PFSK-1 (cell line): ENCODE results near the gene LPAR1.

ENCODE experiments used
- FOXP2 ChIP-seq: optimal IDR thresholded peaks from 2 replicates; pipeline ENCODE3; 2011; ENCODE audit warnings: borderline replicate concordance, control low read depth, inconsistent platforms; ENCODE audit not compliant: insufficient read depth; ENCODE audit errors: extremely low read length, extremely low read depth
- POLR2AphosphoS5 ChIP-seq: IDR thresholded peaks from 2 replicates; pipeline ENCODE4 v1.6.1; 2012; ENCODE audit warnings: low read depth, mild to moderate bottlenecking, control low read depth, low read length, moderate library complexity
- SIN3A ChIP-seq: IDR thresholded peaks from 2 replicates; pipeline ENCODE4 v1.6.1; 2012; ENCODE audit warnings: mild to moderate bottlenecking, low read length, moderate library complexity, borderline replicate concordance; ENCODE audit not compliant: insufficient read depth
- TAF1 ChIP-seq: IDR thresholded peaks from 2 replicates; pipeline ENCODE4 v1.6.1; 2012; ENCODE audit warnings: low read length, control low read depth, borderline replicate concordance; ENCODE audit not compliant: insufficient read depth
- TF ChIP-seq, protein P1 (sequence below), 2 experiments: IDR thresholded peaks; 2 replicates each; pipeline versions ENCODE4 v1.6.1 to v1.8.0; 2011 to 2012; ENCODE audit warnings: low read depth in 2 of 2, low read length in 2 of 2, control low read depth in 1 of 2, inconsistent platforms in 1 of 2, mild to moderate bottlenecking in 1 of 2, moderate library complexity in 1 of 2; ENCODE audit not compliant: insufficient read depth in 1 of 2

The LPAR1 gene

GRCh38 chr9:110951805-110952539, 86.3 kb downstream of the LPAR1 start:
- no peak for TF ChIP-seq SIN3A
- TF ChIP-seq FOXP2, result no peak
- no peak for TF ChIP-seq POLR2AphosphoS5
- TF ChIP-seq TAF1, result no peak
- TF ChIP-seq, protein P1, sequence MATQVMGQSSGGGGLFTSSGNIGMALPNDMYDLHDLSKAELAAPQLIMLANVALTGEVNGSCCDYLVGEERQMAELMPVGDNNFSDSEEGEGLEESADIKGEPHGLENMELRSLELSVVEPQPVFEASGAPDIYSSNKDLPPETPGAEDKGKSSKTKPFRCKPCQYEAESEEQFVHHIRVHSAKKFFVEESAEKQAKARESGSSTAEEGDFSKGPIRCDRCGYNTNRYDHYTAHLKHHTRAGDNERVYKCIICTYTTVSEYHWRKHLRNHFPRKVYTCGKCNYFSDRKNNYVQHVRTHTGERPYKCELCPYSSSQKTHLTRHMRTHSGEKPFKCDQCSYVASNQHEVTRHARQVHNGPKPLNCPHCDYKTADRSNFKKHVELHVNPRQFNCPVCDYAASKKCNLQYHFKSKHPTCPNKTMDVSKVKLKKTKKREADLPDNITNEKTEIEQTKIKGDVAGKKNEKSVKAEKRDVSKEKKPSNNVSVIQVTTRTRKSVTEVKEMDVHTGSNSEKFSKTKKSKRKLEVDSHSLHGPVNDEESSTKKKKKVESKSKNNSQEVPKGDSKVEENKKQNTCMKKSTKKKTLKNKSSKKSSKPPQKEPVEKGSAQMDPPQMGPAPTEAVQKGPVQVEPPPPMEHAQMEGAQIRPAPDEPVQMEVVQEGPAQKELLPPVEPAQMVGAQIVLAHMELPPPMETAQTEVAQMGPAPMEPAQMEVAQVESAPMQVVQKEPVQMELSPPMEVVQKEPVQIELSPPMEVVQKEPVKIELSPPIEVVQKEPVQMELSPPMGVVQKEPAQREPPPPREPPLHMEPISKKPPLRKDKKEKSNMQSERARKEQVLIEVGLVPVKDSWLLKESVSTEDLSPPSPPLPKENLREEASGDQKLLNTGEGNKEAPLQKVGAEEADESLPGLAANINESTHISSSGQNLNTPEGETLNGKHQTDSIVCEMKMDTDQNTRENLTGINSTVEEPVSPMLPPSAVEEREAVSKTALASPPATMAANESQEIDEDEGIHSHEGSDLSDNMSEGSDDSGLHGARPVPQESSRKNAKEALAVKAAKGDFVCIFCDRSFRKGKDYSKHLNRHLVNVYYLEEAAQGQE (IDR thresholded peaks at IDR 0.05; ENCODE audit: insufficient read depth in 1 of 2, low read depth in 2 of 2, low read length in 2 of 2), result no peak

DNA sequence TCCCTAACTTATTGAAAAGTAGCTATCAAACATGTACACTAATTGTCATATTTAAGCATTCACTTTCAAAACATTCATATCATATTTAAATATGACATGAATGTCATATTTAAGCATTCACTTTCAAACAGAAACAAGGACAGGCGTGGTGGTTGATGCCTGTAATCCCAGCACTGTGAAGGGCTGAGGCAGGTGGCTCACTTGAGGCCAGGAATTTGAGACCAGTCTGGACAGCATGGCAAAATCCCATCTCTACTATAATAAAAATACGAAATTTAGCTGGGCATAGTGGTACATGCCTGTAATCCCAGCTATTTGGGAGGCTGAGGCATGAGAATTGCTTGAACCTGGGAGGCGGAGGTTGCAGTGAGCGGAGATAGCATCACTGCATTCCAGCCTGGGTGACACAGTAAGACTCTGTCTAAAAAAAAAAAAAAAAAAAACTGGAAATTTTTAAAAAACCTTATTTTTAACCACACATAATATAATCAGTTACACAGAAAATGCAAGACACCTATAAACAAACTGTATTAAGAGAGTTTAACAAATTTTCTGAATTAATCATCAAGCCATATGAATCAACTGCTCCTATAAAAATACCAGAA, 88.1 kb downstream of the LPAR1 start:
- no peak for TF ChIP-seq TAF1
- no peak for TF ChIP-seq FOXP2
- no peak for TF ChIP-seq SIN3A
- TF ChIP-seq, protein P1 (IDR thresholded peaks at IDR 0.05; ENCODE audit: insufficient read depth in 1 of 2, low read depth in 2 of 2, low read length in 2 of 2), result no peak
- TF ChIP-seq POLR2AphosphoS5, result no peak

- TF ChIP-seq FOXP2 (no peak), POLR2AphosphoS5 (no peak)
Measured at GRCh38 chr9:110949081-110949480, 89.2 kb downstream of the LPAR1 start.

DNA sequence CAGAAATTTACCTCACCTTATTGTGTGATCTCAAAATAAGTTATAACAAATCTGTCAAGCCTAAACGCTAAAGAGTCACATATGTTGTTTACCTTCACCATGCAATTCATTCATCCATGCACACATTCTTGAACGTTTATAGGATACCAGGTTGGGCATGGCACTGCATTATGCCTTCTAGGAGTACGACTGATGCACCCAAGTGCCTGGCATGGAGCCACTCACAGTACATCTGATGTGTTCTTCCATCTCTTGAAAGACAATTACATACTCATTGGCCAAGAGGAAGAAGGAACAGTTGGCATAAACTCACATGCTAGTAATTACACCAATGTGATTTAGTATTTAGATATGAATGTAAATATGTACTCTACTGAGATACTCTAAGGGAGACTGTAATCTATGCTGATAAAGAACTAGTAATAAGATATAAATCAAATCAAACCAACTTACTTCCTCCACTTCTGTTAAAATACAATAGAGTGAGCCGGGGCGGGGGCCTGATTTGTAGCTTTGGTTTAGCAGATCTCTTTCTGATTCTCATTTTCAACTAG, 90.7 kb downstream of the LPAR1 start:
- TF ChIP-seq, protein P1 (IDR thresholded peaks at IDR 0.05; ENCODE audit: insufficient read depth in 1 of 2, low read depth in 2 of 2, low read length in 2 of 2), result no peak
- TF ChIP-seq TAF1 (no peak), FOXP2 (no peak)

GRCh38 chr9:110942522-110942921, 95.7 kb downstream of the LPAR1 start:
- TF ChIP-seq, protein P1 (IDR thresholded peaks at IDR 0.05; ENCODE audit: insufficient read depth in 1 of 2, low read depth in 2 of 2, low read length in 2 of 2), result no peak
- no peak for TF ChIP-seq FOXP2
- TF ChIP-seq POLR2AphosphoS5, result no peak
- TF ChIP-seq SIN3A, result no peak
- no peak for TF ChIP-seq TAF1
